Nephron progenitor cell (in vitro differentiated cells): Measurements from ENCODE around the gene CBLB.

Source experiments
- DNase-seq: peaks from one replicate; pipeline ENCODE4 v3.0.0; 2021
- H3K27ac Mint-ChIP-seq: 2 replicates; pipeline ENCODE4 v1.8.0; 2021; ENCODE audit warnings: mild to moderate bottlenecking, moderate library complexity, mixed read lengths
- H3K27me3 Mint-ChIP-seq: 2 replicates; pipeline ENCODE4 v1.8.0; 2021; ENCODE audit warnings: mild to moderate bottlenecking, low read depth, mixed read lengths; ENCODE audit not compliant: poor library complexity
- H3K36me3 Mint-ChIP-seq: 2 replicates; pipeline ENCODE4 v1.8.0; 2021; ENCODE audit warnings: low read depth, mixed read lengths
- H3K4me1 Mint-ChIP-seq: 2 replicates; pipeline ENCODE4 v1.8.0; 2021; ENCODE audit warnings: mixed read lengths
- H3K4me3 Mint-ChIP-seq: 2 replicates; pipeline ENCODE4 v1.8.0; 2021; ENCODE audit warnings: mild to moderate bottlenecking, moderate library complexity, mixed read lengths
- H3K9me3 Mint-ChIP-seq: 2 replicates; pipeline ENCODE4 v1.8.0; 2021; ENCODE audit warnings: mild to moderate bottlenecking, moderate library complexity, mixed read lengths
- CTCF ChIP-seq: fragments of 200-600 bp; sonication (generic); IDR thresholded peaks from 2 replicates; pipeline ENCODE4 v1.5.0; 2021; ENCODE audit warnings: antibody characterized with exemption

Gene CBLB

GRCh38 chr3:105774444-105775180 is 94.2 kb downstream of the CBLB start:
- DNase-seq, result no peak
- H3K27ac Mint-ChIP-seq, result no peak overlapping the region

DNA sequence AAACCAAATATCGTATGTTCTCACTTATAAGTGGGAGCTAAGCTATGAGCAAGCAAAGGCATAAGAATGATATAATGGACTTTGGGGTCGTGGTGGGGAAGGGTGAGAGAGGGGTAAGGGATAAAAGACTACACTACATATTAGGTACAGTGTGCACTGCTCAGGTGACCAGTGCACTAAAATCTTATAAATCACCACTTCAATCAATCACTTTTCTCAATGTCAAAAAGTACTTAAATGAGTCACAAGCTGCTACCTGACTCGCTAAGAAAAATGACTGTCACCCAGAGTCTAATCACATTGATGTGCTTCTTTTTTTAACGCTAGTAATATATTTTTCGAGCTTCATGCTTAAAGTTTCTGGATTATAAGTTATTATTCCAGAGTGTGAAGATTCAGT is 95.5 kb downstream of the CBLB start:
- TF ChIP-seq CTCF, result no peak
- Mint-ChIP-seq H3K27me3 (no peaks in the 10 kb centered on the region), H3K36me3 (peaks cover 37% of the 10 kb centered on the region), H3K27ac (no peak overlapping the region), H3K4me3 (no peak overlapping the region), H3K4me1 (no peaks in the 10 kb centered on the region), H3K9me3 (no peaks in the 10 kb centered on the region)
- no peak for DNase-seq

More at GRCh38 chr3:105774444-105775180, 94.2 kb downstream of the CBLB start:
- no peaks in the 10 kb centered on the region for H3K27me3 Mint-ChIP-seq
- peaks cover 28% of the 10 kb centered on the region for H3K36me3 Mint-ChIP-seq
- no peak for TF ChIP-seq CTCF
- H3K4me3 Mint-ChIP-seq, result no peak overlapping the region
- no peaks in the 10 kb centered on the region for H3K9me3 Mint-ChIP-seq
- no peaks in the 10 kb centered on the region for H3K4me1 Mint-ChIP-seq

DNA sequence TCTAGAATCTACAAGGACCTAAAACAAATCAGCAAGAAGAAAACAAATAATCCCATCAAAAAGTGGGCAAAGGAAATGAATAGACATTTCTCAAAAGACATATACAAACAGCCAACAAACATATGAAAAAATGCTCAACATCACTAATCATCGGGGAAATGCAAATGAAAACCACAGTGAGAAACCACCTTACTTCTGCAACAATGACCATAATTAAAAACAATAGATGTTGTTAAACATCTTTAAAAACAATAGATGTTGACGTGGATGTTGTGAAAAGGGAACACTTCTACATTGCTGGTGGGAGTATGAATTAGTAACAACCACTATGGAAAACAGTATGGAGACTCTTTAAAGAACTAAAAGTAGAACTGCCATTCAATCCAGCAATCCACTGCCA is 96.2 kb downstream of the CBLB start:
- no peak for DNase-seq
- no peak for TF ChIP-seq CTCF
- Mint-ChIP-seq H3K4me1 (no peaks in the 10 kb centered on the region), H3K4me3 (no peak overlapping the region), H3K36me3 (peaks cover 41% of the 10 kb centered on the region), H3K27me3 (no peaks in the 10 kb centered on the region), H3K27ac (peak overlapping the region; percentile 17), H3K9me3 (no peaks in the 10 kb centered on the region)

DNA sequence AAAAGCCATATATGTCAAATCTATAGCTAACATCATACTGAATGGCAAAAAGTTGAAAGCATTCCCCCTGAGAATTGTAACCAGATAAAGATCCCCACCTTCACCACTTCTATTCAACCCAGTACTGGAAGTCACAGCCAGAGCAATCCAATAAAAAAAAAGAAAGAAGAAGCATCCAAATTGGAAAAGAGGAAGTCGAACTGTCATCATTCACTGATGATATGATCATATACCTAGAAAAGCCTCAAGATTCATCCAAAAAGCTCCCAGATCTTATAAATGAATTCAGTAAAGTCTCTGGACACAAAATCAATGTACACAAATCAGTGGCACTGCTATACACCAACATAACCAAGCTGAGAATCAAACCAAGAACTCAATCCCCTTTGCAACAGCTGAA is 97.4 kb downstream of the CBLB start:
- Mint-ChIP-seq H3K9me3 (no peaks in the 10 kb centered on the region), H3K27ac (no peak overlapping the region), H3K27me3 (no peaks in the 10 kb centered on the region), H3K36me3 (peaks cover 42% of the 10 kb centered on the region), H3K4me1 (no peaks in the 10 kb centered on the region), H3K4me3 (no peak overlapping the region)
- DNase-seq, result no peak
- no peak for TF ChIP-seq CTCF

DNA sequence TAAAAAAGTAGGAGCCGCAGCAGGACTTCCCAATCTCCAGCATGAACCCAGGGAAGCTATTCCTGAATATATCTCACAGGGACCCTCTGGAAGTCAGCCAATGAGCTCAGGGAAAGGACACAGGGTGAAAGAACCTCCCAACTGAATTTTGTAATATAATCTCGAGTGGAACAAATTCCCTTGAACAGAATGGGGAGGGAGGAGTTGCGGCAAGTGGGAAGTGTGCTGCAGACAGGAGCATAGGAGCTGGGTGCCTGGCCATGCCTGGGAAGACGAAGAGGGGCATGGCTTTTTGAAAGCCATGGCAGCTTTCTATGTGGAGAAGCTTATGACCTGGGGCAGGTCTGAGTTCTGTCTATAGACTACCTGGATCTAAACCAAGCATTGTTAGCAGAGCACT is 98.4 kb downstream of the CBLB start:
- no peaks in the 10 kb centered on the region for H3K27me3 Mint-ChIP-seq
- no peak for TF ChIP-seq CTCF
- H3K9me3 Mint-ChIP-seq, result peaks cover 3% of the 10 kb centered on the region
- no peak overlapping the region for H3K4me3 Mint-ChIP-seq
- H3K4me1 Mint-ChIP-seq, result no peaks in the 10 kb centered on the region
- H3K27ac Mint-ChIP-seq, result no peak overlapping the region
- DNase-seq, result no peak
- H3K36me3 Mint-ChIP-seq, result peaks cover 52% of the 10 kb centered on the region

DNA sequence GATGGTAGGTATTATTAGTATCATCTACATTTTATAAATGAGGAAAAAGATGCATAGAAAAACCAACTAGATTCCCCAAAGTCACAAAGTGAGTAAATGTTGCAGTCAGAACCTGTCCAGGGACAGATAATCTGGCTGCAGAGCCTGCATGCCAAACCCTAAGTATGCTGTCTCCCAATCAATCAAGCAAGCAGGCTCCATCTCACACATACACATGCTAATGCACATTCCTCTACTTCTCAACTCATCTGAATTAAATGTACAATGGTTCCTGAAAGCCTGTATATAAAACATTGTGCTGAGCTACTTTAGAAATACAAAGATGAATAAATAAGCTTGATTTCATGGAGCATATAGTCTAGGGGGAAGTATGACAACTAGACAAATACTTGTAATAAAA is 101.0 kb downstream of the CBLB start:
- no peaks in the 10 kb centered on the region for H3K4me1 Mint-ChIP-seq
- H3K27me3 Mint-ChIP-seq, result no peaks in the 10 kb centered on the region
- H3K4me3 Mint-ChIP-seq, result no peak overlapping the region
- DNase-seq, result no peak
- H3K27ac Mint-ChIP-seq, result no peak overlapping the region
- H3K9me3 Mint-ChIP-seq, result peaks cover 19% of the 10 kb centered on the region
- no peak for TF ChIP-seq CTCF
- H3K36me3 Mint-ChIP-seq, result peaks cover 71% of the 10 kb centered on the region
